Activated CD4-positive, alpha-beta T cell treated with anti-CD3 and anti-CD28 coated beads, Interleukin-10, Interleukin-2, amounts not matched to agents 100 ng/mL and 50 ng/mL, durations not matched to agents 16 hours and 8 hours (primary cell): ENCODE data around the gene EOLA2.
"Not testable (repeated sequence)": the region's sequence is repeated elsewhere in the genome, so short reads cannot be mapped to it uniquely, and the experiment has no call there.

Experiments used
- DNase-seq: peaks from one replicate; pipeline ENCODE4 v3.0.0-alpha.2; 2020

The EOLA2 gene

DNA sequence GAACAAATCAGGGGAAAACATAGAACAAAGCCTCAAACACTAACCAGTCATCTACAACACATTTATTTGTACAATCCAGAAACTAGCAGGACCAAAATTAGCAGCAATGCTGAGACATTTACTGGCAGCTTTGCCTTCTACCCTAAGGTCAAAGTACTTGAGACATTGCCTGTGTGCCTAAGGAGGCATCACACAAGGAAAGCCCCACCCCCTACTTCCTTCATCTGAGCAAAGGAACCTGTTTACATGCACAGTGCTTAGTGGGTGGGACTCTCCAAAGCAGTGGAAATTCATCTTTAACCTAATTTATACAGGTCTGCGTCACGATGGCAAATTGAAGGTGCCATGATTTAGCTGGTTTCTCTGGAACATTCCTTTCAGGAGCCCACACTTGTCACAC is 6.1 kb downstream of the EOLA2 start:
- DNase-seq: not testable (repeated sequence)

DNA sequence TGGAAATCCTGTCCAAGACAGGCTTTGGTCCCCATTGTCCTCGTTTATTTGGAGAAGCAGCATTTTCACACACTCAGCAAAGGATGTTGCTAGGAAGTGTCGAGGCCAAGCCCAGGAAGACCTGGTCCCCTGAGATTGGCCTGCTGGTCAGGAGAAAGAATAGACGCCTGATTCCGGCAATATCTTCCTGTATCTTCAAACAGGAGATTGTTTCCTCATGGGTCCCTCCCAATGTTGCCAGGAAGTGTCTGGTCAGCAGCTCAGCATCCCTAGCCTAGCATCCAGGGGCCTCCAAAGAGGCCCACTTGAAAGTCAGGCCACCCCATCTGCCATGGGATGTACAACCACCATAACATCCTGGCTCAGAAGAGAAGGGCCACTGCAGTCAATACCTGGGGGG is 6.9 kb downstream of the EOLA2 start:
- DNase-seq: not testable (repeated sequence)

DNA sequence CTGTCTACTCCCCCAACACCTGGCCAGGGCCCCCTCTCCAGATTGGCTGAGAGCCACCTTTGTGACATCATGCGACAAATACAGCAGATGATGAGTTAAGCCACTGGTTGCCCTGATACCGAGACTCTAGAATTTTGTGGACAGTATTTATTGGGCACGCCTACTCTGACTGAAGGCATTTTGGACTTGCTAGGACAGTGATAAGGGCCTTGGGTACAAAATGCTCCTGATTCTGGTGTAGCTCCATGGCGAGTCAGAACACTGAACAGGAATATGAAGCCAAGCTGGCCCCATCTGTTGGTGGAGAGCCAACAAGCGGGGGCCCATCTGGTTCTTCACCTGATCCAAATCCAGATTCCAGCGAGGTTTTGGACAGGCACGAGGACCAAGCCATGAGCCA is 8.9 kb downstream of the EOLA2 start, which contains the start of gene HSFX4:
Gene HSFX4 (plus strand): TSS at position 174 of the 400 bp plus-strand sequence. CDS start 72 bp downstream, at position 246.
- not testable (repeated sequence) for DNase-seq

DNA sequence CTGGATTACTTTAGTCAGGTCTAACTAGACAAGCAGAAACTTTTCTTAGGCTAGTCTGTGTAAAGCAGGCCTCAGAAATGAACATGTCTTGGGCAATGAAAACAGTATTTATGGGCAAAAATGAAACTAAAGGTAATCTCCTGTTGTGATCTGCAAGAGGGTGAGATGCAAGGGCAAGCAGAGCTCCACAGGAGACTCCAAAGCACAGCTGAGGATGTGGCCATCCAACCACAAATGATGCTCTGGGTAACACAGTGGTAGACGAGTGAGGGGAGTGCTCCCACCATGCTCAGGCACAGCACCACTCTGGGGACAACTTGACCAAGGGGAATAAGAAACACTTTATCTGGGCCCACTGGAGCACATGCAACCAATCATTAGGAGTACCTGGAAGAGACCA is 9.7 kb downstream of the EOLA2 start:
- DNase-seq: not testable (repeated sequence)

DNA sequence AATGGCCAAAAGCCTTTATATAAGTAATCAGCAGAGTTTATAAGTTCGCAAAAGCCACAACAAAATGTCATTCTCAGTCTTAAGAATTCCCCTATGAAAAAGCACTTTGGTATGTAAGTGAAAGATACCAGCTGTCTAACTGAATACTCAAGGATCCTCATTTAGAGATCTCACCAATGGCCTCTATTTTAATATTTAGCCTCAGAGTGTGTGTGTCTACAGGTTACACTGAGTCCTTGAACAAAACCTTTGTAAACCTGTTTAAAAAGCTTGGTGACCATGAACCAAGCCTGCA is 10.4 kb downstream of the EOLA2 start:
- DNase-seq: not testable (repeated sequence)

DNA sequence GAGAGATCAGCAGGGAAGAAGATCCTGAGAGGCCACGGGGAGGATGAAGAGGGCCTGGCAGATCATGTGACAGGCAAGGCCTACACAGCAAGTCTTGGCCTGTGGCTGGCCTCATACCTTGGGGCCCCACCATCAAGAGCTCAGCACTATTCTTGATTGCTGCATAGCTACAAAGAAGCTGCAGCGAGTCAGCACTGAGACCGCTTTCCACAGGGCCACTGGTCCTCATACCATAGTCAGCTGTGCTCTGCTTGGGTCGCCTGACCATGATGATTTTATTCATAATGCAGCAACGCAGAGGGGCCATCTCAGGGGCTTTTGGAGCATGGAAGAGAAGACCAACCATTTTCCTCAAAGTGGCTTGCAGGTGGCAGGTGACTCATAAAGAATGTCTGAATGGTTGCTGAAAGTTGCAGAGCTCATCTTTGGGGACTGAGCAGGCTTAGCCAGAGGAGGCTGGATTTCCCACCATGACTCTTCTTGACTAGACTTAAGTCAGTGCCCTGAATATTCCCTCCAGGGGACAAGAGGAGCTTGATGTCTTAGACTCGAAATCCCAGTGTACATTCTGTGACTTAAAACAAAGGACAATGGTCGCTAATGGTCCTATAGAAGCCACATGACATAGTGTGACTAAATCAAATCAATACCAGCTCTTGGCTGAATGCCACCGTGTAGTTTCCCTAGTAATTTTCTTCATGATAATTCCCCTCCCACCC is 10.9 kb downstream of the EOLA2 start:
- not testable (repeated sequence) for DNase-seq

DNA sequence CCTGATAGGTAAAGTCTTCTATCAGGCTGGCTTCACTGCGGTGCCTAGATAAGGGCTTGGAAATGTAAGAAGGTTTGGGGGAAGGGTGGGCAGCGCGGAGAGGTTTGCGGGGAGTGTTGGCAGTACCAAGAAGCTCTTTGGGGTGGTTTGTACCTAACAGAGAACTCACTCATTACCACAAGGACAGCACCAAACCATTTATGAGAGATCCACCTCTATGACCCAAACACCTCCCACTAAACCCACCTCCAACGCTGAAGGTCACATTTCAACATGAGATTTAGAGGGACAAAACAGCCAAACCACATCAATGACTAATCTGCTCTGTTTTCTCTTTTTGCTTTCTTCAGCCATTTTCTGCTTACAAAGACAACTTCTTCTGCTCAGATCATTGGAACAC is 13.9 kb downstream of the EOLA2 start:
- DNase-seq: not testable (repeated sequence)

DNA sequence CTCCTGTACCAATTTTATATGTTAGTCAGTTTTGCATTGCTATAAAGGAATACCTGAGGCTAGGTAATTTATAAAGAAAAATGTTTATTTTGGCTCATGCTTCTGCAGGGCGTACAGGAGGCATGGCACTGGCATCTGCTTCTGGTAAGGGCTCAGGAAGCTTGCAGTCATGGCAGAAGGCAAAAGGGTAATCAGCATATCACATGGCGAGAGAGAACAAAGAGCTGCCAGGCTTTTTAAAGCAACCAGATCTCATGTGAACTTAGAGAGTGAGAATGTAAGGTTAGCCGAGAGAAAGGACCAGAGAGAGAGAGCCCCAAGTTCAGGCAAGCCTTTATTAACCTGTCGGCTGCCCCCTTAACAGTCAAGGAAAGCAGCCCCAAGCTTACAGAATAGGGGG is 14.5 kb downstream of the EOLA2 start:
- DNase-seq: not testable (repeated sequence)

DNA sequence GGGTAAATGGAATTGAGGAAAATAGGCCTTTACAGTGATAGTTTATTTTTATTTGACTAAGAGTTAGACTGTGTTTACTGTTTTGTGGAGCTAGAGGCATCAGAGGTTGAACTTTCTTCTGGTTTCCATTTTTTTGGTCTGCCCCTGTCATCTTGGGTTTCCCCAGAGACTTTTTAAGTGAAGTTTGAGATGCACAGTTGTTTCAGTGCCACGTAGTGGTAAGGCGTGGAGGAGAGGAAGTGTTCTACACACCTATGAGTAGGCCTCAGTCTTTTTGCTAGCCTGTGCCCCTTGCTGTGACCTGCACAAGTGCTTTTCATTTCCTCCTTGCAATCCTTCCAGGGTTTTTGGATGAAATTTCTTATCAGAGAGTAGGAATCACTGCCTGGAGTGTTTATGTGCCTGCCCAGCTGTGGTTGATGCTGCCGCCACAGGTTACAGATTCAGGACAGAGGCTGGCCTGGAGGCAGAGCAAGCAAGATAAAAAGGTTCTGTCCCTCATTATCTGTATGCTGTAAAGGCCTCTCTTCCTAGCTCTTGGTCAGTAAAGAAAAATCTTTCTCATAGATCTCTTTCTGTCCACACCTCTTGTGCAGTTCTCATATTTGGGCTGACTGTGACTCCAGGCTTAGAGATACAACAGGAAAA is 21.4 kb downstream of the EOLA2 start:
- peak; percentile 32 for DNase-seq

DNA sequence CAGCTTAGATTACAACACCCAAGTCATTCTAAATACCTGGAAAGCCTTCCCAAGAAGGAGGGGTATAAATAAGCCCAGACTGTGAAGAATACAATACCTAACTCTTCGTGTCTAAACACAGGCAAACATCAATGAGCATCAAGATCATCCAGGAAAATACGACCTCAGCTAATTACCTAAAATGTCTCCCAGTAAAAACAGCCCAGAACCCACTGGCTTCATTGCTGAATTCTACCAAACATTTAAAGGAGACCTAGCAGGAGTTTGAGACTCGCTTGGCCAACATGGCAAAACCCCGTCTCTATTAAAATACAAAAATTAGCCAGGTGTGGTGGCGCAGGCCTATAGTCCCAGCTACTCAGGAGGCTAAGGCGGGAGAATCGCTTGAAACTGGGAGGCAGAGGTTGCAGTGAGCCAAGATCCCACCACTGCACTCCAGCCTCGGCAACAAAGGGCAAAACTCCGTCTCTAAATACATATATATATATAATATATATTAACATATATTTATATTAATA is 28.1 kb downstream of the EOLA2 start:
- no peak for DNase-seq

DNA sequence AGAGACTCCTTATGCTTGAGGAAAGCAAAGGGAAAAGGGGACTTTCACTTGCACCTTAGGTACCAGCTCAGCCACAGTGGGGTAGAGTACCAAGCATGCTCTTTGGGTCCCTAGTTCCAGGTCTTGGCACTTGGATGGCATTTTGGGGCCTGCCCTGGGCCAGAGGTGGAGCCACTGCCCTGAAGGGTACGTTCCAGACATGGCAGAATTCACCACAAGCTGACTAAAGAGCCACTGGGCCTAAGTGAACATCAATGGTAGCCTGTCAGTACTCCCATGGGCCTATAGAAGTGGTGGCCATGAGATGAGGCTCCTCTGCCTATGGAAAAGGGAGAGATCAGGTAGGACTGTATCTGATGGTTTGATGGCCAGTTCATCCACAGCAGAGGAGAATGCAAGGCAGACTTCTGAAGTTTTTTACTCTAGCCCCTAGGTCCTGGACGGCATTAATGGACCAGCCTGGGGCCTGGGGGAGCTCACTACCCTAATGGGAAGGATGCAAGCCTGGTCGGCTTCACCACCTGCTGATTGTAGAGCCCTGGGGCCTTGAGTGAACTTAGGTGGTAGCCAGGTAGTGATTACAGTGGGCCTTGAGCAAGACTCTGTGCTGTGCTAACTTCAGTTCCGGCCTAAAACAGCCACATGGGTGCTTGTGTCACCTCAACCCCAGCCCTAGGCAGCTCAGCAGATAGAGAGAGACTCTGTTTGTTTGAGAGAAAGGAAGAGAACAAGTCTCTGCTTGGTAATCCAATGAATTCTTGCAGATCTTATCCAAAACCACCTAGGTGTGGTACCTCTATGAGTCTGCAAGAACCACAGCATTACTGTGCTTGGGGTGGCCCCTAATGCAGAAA is 28.7 kb downstream of the EOLA2 start:
- DNase-seq: peak; percentile 51

DNA sequence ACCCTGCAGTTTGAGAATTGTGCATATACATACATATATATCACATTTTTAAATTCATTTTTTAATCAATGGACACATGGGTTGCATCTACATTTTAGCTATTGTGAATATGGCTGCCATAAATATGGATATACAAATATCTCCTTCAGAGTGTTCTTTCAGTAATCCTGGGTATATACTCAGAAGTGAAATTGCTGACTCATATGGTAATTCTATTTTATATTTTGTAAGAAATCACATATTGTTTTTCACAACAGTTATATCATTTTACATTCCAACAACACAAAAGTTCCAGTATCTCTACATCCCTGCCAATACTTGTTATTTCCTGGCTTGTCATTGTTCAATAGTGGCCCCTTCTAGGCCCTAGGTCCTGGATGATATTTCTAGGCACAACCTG is 29.6 kb downstream of the EOLA2 start:
- DNase-seq: no peak

DNA sequence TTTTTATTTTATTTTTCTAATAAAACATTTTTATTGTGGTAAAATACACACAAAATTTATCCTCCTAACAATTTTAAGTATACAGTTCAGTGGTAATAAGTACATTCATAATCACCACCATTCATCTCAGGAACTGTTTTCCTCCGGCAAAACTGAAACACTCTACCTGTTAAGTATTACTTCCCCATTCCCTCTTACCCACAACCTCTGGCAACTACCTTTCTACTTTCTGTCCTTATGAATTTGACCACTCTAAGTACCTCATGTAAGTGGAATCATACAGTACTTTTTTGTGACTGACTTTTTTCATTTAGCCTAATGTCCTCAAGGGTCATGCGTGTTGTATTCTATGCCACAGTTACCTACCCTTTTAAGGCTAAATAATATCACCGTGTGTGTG is 30.0 kb downstream of the EOLA2 start:
- no peak for DNase-seq

DNA sequence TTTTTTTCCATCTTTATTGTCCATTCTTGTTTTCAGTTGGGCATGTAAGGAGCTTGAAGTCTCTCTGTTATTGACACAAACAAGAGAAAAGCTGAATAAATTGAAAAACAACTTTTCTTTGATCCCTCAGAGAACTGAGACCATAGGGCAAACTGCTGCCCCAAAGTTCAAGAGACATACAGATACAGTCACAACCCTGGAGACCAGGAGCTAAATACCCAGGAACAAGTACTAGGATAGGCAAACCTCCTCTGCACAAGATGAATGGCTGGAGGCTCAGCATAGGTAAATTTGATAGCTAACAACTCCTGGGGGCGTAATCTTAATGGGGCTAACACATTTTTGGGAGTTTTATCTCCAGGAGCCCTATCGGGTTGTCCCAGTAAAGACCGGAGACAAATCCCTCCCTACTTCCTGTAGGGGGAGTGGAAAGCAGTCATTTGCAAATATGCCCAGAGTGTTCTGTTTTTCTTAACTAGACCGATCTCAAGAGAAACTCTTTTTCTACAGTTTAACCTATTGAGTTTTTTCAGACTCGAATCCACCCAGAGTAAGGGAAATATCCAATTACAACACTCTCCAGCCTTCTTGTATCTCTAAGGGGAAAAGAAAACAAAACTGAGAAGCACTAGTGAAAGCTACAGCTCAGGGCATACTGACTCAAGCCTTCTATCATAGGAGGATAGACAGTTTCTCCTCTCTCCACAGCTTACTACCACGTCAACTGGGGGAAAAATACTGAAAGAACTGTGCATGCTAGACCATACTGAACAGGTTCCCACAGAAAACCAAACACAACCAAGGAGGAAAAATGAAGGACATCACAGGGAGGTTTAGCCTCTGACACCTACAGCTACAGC is 34.2 kb downstream of the EOLA2 start:
- no peak for DNase-seq

DNA sequence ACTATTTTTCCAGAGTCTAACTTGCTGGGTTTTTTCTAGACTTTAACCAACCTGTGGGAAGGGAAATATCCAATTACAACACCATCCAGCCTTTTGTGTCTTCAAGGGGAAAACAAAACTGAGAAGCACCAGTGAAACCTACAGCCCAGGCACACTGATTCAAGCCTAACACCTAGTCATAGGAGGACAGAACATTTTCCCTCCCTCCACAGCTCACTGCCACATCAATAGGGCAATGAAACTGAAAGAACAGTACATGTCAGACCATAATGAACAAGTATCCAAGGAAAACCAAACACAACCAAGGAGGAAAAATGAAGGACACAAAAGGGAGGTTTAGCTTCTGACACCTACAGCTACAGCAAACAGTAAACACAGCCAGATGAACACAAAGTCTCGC is 39.7 kb downstream of the EOLA2 start:
- DNase-seq: peak; percentile 45

DNA sequence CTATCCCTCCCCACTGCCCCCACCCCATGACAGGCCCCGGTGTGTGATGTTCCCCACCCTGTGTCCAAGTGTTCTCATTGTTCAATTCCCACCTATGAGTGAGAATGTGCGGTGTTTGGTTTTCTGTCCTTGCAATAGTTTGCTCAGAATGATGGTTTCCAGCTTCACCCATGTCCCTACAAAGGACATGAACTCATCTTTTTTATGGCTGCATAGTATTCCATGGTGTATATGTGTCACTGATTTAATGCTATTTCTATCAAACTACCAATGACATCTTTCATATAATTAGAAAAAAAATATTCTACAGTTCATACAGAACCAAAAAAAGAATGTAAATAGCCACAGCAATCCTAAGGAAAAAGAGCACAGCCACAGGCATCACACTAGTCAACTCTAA is 47.5 kb downstream of the EOLA2 start:
- not testable (repeated sequence) for DNase-seq
